Inflammatory macrophage treated with lipopolysaccharide for 4 hours (primary cell): ENCODE measurements around the gene HNRNPU.

Experiments
- DNase-seq: peaks from one replicate; pipeline ENCODE4 v3.0.0-alpha.2; 2020

Gene HNRNPU

DNA sequence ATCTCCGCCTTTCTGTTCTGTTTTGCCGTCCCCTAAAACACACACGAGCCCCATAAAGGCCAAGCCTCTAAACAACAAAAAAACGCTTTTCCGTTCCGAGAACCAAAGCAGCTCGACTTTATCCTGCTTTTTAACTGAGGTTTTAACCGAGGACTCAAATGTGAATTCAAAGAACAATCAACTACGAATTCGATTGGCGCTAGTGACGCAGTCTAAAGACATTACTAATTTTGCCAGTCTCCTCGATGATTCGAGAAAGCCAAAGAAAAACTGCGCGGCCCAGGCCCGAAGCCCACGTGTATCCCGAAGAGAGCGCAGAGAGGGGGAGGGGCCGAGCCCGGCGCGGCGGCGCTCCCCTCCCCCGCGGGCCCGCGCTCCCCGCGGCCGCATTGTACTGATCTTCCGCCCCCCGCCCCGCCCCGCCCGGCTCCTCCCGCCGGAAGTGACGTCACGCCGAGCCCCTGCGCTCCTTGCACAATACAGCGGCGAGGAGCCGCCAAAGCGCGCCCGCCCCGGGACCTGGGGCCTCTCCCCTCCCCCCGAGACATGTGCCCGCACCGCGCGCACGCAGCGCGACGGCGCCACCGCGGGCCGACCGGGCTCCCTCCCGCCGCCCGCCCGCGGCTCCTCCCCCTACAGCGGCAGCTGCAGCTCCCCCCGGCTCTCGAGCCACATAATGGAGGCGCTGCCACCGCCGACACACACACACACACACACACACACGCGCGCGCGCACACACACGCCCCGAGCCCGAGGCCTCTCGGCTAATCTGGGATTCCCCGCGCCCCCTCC, 1.4 kb downstream of the HNRNPU start:
- DNase-seq: peak; percentile 93

DNA sequence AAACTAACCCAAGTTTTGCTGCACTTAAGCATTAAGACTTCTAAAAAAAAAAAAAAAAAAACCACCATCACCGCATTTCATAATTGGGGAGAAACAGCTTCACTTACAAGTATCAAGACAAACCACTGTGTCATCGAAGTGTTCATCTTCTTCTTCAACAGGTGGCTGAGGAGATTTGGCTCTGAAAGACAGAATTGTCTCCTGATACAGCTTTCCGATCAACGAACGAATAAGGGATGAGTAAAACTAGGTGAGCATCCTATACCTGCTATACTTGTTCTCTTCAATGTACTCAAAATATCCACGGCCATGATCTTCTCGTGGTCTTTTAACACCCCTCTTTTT, 2.0 kb downstream of the HNRNPU start:
- DNase-seq: peak; percentile 18

DNA sequence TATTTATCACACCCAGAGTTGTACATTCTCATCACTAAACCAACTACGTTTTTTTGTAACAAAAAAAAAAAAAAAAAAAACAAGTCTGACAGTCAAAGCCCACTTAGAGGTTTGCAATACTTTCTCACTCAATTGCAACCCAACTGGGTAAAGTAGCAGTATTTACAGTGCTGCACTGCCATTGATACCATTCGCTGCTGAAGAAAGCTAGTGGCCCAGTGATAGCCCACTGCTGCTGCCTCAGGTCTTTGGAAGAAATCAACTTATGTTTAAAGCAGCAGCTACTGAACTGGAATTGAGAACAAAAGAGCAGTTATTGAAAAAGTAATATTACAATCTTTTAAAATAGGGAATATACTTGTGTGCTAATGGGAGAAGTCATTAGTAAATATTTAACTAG, 2.7 kb downstream of the HNRNPU start:
- no peak for DNase-seq

DNA sequence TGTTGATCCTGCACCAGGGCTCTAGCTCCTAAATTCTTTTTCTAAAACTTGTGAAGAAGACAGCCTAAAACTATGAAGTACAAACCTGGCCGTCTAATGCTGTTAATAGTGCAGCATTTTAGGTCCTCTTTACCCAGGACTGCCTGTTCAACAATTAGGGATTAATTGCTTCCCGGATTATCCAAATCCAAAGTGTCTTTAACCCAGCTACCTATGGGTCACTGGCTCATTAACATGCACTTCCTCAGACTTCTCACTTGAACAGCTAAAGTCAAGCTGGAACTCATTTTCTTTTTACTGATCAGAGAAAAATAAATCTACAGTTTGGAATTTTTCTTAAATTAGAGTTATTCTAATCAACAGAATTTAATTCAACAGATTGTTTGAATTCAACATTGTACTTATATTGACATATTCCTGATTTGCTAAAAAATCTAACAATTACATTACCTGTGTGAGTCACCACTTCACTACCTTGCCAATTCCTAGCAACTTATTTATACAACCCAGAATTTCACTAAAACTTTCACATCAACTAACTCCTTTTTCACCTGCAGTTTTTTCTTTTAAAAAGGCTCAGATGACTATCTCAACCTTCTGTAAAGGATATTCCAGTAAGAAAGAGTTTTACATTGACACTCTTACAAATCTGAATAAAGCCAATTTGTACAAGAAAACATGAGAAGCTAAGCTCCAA, 3.3 kb downstream of the HNRNPU start:
- no peak for DNase-seq

DNA sequence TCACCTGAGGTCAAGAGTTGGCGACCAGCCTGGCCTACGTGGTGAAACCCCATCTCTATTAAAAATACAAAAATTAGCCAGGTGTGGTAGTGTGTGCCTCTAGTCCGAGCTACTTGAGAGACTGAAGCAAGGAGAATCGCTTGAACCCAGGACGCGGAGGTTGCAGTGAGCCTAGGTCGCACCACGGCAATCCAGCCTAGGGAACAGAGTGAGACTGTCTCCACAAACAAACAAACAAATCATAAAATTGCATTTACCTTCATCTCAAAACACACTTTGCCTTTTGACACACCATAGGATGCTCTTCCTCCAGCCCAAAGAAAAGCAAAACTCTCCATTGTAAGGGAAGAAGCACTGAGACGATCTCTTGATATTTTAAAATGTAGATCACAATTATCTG, 4.3 kb downstream of the HNRNPU start:
- no peak for DNase-seq

DNA sequence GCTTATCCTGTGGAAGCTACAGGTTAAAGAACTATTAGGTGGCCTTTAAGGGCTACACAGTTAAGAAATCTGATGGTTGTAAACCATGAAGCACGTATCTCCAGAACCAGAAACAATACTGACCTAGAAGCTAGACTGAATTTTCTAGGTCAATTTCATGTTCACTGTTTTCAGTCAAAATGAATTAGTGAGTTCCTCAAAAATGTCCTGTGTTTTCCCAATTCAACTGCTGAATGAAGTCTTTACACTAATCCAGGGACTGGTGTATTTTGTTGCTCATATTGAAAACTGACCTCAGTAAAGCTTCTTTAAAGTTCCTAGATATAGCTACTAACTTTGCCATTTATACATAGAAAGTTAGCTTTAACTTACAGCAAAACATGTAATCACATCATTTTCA, 6.0 kb downstream of the HNRNPU start:
- DNase-seq: no peak

DNA sequence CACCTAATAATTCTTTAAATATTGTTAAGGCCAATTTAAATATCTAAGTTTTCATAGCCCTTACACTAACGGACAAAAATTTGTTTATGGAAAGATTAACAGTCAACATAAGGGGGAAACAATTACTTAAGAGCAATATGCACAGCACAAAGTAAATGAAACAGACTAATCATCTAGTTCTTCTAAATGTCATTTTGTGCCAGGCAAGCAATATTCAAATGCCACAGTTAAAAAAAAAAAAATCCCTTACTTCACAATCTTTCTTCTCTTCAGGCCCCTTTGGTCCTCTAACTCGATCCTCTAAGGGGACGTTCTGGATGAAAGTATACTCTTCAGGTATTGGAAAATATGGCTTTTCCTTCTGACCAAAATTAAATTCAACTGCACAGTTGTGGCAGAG, 6.6 kb downstream of the HNRNPU start:
- no peak for DNase-seq

DNA sequence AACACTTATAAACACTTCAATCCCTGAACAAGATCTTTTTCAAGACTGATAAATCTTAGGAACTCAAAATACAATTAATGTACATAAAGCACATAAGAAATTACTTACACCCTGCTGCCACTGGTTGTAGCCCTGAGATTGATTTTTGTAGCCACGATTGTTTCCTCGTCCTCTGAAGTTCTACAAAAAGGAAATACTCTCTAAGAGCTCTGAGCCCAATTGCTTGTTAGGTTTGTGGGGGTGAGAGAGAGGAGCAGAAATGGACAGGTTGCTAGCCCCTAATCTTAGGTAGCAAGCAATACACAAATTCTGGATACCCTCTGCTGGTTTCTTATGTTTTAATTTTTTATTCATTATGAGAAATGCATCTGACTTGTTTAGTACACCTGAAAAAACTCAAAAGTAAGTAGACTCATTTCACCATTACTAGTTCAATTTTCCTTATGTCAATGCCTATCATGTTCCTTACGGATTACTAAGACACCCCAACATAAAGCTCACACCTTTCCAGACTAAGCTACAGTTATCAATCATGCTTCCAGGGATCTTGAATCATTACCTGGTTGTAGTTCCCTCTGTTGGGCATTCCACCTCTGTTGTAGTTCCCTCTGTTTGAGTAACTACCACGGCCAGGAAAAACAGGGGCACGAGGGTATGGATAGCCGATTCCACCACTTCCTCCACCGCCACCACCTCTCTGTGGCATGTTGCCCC, 9.3 kb downstream of the HNRNPU start:
- no peak for DNase-seq

DNA sequence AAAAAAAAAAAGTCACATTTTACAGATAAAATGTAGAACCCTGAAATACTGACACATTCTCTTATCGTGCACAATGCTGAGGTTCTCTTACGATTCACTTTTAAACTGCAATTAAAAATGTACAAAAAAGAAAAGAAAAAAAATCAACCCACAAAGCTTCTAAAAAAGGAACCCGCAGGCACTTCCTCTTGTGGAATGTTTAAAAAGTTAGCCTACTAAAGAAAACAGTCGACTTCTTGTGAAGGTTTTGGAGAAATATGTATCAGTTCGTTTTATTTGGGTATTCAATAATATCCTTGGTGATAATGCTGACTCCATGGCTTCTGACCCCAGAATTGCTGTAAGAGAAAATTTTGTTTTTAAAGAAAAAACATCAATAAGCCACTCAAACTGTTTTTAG, 10.2 kb downstream of the HNRNPU start:
- DNase-seq: peak; percentile 18

DNA sequence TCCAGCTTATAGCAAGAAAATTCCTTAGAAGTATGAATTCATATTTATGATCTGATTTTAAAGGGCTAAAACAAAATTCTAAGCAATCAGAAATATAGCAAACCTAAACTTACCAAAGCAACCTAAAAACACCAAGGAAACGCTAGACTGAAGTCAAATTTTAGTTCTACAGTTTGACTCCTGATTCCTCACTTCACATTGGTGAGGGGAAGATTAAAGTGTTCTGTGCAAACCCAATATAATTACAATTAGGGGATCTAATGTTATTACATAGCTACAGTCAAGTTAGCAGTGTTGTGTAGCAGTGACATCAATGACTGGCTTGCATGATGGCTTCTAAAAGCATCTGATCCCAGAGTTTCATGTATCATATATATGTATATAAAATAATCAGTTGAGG, 11.6 kb downstream of the HNRNPU start:
- DNase-seq: no peak

DNA sequence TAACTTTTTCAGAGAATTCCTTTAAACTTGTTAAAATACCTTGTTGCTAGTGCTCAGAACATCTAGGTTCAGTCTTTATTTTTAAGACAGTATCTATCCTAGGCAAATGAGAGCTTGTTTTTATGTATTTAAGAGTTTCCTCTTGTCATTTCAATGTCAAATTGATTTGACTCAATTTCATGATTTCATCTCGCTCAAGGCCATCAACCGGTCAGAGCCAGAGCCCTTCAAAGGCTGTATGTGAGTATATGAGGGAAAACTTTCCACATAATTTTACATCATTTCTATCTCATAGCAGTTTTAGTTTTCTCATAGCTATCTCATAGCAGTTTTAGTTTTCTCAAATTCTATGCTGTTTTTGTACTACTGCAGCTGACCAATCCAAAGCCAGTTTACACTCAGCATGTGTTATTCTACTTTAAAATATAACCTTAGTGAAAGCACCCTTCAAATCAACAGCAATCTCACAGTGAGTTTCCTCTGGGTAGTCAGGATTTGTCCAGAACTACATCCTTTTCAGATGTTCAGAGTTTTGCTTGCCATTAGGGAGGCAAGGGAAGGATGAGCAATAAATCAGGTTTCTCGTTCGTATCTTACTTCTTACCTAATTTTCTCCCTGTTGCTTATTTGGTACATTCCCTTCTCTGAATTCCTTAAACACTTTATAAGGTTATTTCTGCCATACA, 12.7 kb downstream of the HNRNPU start:
- no peak for DNase-seq

DNA sequence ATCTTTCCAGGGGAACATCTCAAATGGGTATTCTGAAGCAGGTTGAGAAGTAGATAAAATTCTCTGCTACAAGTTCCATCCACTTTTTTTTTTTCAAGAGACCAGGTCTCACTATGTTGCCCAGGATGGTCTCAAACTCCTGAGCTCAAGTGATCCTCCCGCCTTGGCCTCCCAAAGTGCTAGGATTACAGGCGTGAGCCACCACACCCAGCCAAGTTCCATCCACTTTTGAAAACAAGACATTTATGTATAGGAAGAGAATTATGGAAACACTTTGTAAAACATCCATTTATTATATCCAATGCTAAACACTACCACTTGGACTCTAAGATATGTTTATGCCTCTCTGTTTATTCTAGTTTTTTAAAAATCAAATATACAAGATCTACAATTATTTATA, 13.4 kb downstream of the HNRNPU start:
- no peak for DNase-seq

DNA sequence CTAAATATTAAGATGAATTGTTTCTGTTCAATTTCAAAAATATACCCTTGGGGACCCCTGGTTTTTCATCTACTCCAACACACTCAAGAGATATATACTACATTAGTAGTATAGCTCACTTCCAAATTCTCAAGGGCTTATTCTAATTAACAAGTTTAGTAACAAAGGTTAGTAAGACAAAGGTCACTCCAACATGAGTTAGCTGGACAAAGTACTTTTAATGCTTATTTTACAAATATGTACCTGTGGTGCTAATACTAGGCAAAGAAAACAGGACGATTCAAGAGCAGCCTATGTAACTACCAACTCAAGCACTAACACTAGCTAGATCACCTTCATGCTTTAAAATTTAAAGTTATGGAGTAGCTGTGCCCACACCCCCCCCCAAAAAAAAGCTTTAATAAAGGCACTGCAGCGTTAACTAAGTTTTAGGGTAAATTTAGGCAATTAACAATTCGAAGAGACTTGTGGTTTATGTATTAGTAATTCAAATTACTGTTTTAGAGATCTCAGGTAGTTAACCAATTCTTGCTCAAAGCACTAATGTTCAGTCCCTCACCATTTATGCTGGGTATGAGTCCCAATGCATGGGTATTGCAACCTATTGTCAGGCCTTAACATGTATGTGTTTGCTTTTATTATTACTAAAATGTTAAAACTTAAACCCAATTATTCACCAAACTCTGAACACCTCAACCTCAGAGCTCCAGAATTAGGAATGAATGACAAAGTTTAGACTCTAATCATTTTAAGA, 14.1 kb downstream of the HNRNPU start:
- DNase-seq: no peak

DNA sequence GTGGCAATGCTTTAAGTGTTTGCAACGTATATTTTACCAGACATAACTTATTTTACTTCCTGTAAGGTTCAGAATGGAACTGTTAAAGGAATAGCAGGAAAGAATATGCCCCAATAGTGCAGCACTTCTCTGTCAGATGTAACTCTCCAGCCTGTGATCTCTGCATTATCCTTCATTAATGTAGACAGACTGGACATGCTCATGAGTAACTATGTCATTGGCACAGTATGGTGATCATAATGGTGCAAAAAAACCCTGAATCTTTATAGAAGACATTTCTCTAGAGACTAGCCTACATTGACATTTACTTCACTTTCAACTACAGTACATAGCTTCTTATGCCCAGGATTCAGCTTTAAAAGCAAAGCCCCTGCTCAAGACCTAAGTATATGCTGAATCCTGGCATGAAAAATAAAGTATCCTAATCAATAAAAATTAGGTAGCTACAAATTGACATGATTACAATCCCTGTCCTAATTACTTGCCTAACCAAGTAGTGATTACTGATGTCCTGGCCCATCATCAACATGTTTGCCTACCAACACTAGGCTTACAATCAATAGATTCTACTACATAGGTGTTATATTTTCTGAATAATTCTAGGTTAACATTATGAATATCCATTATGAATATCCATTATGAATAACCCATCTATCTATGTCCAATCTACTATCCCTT, 15.0 kb downstream of the HNRNPU start:
- DNase-seq: no peak

DNA sequence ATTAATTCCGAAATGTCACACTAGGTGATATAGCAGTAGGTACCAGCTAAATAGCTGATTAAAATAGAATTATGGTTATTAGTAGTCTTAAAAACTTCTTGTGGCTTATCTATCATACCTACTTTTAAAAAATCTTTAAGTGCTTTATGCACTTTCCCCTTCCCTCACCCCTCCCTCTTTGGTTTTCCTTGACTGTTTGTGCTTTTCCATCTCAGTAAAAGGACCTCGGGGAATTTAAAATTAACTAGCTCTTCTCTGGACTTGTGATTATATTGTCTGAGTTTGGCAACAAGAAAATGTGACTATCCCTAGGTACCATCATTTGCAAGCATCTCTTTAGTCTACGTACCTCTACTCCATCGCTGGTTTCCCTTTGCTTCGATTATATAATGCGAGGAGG, 17.7 kb downstream of the HNRNPU start:
- DNase-seq: no peak

DNA sequence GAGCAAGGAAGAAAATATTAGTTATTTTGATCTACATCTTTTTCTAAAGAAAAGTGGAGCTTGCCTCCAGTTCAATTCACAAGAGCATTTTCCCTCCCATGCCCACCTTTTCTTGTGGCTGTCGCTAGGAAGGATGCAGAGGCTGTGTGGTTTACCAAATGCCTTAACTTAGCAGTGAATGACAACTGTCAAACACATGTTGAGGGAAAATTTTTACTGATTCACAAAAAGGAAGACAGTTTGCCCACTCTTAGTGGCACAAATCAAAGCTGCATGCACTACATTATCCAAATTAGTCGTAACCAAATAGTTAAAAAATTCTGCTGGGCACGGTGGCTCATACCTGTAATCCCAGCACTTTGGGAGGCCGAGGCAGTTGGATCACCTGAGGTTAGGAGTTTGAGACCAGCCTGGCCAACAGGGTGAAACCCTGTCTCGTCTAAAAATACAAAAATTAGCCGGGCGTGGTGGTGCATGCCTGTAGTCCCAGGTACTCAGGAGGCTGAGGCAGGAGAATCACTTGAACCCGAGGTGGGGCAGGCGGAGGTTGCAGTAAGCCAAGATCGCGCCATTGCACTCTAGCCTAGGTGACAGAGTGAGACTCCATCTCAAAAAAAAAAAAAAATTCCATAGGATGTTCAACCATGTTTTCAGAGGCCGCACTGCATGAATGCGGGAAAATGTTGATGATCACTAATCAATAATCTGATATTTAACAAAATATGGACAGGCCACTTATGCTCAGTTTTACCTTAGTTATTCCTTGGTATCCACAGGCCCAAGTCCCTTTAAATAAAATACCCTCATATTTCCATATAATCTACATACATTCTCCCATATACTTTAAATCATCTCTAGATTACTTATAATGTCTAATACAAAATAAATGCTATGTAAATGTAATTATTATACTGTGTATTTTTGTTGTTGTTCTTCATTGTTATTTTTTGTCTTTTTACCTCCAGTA, 19.9 kb downstream of the HNRNPU start:
- no peak for DNase-seq

DNA sequence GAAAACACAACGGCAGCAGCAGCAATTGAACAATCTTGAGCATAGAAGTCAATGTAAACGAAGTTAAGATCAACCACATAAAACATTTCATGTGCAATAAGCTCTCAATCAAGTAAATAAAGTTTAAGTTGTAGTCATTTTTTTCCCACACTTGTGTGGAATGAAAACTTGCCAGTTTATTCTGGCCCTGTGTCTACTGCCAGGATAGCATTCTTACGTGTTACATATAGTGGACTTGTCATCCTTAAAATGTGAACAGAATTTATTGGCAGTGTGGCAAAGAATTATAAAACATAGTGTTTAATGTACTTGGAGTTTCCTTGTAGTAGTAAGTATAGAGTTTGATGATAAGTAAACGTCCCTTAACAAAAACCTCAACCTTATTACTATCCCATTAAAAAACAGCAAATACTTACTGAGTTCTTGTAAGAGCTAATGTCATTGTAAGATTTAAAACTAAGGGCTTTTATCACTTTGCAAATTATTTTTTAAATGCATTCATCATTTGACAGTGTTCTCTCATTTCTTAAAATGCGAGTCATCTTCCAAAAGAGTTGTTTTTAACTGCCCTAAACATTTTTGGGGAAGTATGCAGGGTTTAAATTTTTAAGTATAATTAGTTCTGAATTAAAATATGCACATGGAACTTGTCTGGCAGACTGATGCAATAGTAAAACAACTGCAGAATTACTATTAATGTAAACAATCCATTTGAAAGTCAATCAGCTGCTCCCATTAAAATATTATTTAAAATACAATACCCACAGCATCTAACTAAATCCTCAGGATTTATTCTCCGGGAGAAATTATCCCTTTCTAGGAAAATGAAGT, 21.0 kb downstream of the HNRNPU start:
- DNase-seq: no peak

DNA sequence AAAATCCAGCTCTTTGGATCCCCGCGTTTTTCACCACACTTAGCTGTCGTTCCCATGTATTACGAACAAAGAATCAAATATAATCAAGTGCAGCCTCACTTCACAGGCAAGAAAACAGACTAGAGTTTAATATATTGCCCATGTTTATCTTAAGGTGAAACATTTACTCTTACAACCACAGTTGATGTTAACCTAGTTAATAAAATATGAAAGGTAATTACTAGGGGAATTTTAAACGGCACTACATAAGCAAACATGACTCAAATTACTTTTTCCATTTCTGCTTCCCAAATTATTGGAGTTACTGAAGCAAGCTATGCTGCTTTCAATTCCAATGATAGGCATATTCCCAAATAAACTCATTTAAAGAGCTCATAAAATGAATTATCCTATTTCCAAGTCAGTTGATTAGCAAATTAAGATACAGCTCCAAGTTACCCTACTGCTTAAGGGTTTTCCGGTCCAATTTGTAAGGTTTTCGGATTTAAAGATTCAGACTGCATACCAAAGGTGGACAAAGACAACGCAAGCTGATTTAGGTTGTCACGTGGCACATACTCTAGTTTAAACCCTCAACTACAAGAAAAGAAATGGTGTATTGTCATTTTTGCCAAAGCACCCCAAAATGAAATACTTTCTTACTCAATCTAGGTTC, 22.9 kb downstream of the HNRNPU start:
- DNase-seq: no peak

DNA sequence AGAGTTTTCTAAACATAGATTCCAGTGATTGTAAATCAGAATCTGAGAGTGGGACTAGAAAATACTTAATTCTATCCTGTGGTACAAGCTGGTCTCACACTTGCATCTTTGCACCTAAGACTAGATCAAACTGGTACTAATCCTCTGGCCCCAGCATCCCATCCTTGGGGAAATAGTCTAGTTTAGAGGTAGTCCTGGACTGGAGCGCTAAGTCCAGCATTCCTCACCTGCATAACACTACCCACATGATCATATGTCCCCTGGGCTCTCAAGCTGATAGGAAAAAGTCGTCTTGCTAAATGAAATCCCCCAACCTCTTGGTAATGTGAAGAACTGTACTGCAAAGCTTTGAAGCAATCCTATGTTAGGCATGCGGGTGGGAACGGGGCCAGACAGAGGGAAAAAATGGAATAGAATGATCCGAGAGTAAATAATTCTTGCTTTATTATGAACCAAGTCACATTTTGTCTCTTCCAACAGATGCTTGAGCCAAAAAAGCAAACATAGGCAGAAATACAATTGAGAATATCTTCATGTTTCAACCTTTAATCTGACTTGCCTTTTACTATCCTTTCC, 24.0 kb downstream of the HNRNPU start:
- no peak for DNase-seq
